ENCODE results near the gene ADD3. TPM values are rescaled to one million over a fixed set of nuclear protein-coding genes. Genes with fewer than 3 reads are reported as not detected.

ADD3 gene
- total and polyA plus RNA-seq, 7 donors: 4.2 to 26.3 (median 10.4) TPM

DNA sequence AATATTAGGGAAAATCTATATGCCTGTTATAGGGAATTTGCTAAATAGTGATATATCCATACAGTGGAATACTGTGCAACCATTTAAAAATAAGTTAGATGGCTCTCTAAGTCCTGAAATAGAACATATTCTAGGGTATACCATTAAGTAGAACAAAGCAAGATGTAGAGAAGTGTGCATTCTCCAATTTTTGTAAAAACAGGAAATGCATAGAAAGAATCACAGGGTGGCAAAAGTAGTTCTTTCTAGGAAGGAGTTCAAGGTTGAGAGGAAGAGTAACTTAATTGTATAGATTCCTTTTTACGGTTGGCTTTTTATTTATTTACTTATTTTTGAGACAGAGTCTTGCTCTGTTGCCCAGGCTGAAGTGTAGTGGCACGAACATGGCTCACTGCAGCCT is 43.7 kb downstream of the ADD3 start:
- Histone ChIP-seq H3K4me3 (no peak overlapping the region), H3K27ac (no peak overlapping the region), H3K27me3 (ENCODE audit: insufficient read depth in 3 of 3, low read length in 2 of 3) (no peaks in the 10 kb centered on the region), H3K36me3 (ENCODE audit: insufficient read depth in 1 of 2, low read depth in 1 of 2) (no peaks in the 10 kb centered on the region), H3K4me1 (no peaks in the 10 kb centered on the region), H3K9me3 (no peaks in the 10 kb centered on the region)
- 90 to 91% (median 91%) methylated on average over 2 of the region's 2 CpGs for WGBS, 3 donors
- no peak for ATAC-seq
- TF ChIP-seq, protein P1, sequence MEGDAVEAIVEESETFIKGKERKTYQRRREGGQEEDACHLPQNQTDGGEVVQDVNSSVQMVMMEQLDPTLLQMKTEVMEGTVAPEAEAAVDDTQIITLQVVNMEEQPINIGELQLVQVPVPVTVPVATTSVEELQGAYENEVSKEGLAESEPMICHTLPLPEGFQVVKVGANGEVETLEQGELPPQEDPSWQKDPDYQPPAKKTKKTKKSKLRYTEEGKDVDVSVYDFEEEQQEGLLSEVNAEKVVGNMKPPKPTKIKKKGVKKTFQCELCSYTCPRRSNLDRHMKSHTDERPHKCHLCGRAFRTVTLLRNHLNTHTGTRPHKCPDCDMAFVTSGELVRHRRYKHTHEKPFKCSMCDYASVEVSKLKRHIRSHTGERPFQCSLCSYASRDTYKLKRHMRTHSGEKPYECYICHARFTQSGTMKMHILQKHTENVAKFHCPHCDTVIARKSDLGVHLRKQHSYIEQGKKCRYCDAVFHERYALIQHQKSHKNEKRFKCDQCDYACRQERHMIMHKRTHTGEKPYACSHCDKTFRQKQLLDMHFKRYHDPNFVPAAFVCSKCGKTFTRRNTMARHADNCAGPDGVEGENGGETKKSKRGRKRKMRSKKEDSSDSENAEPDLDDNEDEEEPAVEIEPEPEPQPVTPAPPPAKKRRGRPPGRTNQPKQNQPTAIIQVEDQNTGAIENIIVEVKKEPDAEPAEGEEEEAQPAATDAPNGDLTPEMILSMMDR (IDR thresholded peaks at IDR 0.05): no peak
- intact Hi-C loops (cut with DNase I): no loop called here
- DNase-seq: no peak

DNA sequence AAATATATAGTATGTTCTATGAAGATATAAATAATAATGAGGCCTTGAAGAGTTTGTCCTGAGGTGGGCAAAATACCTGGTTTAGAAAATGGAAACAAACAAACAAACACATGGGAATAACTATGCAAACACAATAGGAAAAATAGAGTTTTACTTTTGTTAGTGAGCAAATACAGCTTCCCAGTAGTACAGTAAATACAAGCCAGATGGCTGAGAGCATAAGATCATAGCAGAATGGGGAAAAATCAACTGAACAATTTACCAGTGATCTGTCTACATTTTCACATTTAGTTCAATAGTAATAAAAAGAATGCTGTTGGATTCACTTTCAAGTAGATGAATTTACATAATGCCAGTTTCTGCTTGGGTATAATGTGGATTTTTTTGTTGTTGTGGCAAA is 45.1 kb downstream of the ADD3 start:
- Histone ChIP-seq H3K9me3 (no peaks in the 10 kb centered on the region), H3K27me3 (ENCODE audit: insufficient read depth in 3 of 3, low read length in 2 of 3) (no peaks in the 10 kb centered on the region), H3K36me3 (ENCODE audit: insufficient read depth in 1 of 2, low read depth in 1 of 2) (no peaks in the 10 kb centered on the region), H3K4me1 (no peaks in the 10 kb centered on the region), H3K4me3 (no peak overlapping the region), H3K27ac (no peak overlapping the region)
- ATAC-seq (no peak), DNase-seq (no peak)
- intact Hi-C loops (cut with DNase I): no loop called here
- TF ChIP-seq, protein P1 (IDR thresholded peaks at IDR 0.05): no peak

DNA sequence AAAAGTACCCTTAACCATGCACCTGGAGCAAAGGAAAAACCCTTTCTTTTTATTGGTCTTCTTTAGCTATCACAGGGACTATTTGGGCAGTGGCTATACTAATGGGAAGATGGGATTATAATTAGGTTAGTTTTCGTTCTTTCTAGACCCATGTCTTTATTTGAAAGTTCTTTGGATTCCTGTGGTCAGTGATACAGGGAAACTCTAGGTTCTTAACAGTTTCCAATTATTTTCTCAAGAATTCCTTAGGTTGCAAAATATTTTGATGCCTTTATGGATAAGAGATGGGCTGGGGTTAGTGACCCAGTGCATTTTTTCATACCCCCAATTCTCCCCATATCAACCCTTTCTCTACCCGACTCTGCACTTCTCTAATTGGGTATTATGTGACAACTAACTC is 49.0 kb downstream of the ADD3 start:
- H3K27me3 ChIP-seq (ENCODE audit: insufficient read depth in 3 of 3, low read length in 2 of 3): no peaks in the 10 kb centered on the region
- no peak overlapping the region for H3K4me3 ChIP-seq
- H3K27ac ChIP-seq: no peak overlapping the region
- ATAC-seq (no peak), DNase-seq (no peak)
- H3K4me1 ChIP-seq: peaks cover 10% of the 10 kb centered on the region
- no peaks in the 10 kb centered on the region for H3K36me3 ChIP-seq (ENCODE audit: insufficient read depth in 1 of 2, low read depth in 1 of 2)
- intact Hi-C loops (cut with DNase I): no loop called here
- TF ChIP-seq, protein P1 (IDR thresholded peaks at IDR 0.05): no peak
- WGBS, 3 donors: 81 to 89% (median 83%) methylated on average over 2 of the region's 2 CpGs
- H3K9me3 ChIP-seq: no peaks in the 10 kb centered on the region

DNA sequence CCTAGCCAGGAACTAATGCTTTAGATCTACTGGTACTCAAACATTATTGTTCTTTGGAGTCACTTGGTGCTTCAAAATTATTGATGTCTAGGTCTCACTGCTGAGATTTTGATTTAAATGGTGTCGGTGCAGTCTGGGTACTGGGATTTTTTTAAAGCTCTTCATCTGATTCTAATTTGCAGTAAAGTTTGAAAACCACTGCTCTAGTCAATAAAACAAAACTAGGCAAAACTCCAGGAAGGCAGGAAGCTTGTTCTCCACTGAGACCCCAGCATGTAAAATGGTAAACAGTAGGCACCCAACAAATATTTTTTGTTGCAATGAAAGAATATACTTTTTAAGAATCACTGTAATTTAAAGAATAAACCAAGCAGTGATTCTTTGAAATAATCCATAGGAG is 49.7 kb downstream of the ADD3 start:
- TF ChIP-seq, protein P1 (IDR thresholded peaks at IDR 0.05): no peak
- no peak overlapping the region for H3K4me3 ChIP-seq
- H3K27me3 ChIP-seq (ENCODE audit: insufficient read depth in 3 of 3, low read length in 2 of 3): no peaks in the 10 kb centered on the region
- no peaks in the 10 kb centered on the region for H3K36me3 ChIP-seq (ENCODE audit: insufficient read depth in 1 of 2, low read depth in 1 of 2)
- H3K4me1 ChIP-seq: peaks cover 10% of the 10 kb centered on the region
- intact Hi-C loops (cut with DNase I): no loop called here
- H3K9me3 ChIP-seq: no peaks in the 10 kb centered on the region
- DNase-seq (no peak), ATAC-seq (no peak)
- no peak overlapping the region for H3K27ac ChIP-seq
- WGBS, 3 donors: 62 to 78% (median 70%) methylated on average over 1 of the region's 1 CpG

DNA sequence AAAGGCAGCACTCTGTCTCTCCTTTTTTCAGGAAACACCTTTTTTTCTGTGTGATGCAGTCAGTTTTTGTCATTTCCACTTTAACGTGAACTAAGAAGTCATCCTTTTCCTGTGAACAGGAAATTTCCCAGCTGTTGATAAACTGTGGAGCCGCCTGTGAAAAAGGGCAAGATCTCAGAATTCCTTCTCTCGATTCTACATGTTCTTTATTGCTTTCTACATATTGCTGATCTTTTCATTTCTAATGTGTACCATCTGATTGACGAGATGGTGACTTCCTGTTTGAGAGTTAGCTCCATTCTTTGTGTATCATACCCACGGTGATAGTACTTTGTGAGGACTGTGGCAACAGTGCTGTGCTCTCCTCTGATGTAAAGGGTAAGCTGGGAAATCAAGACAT is 50.4 kb downstream of the ADD3 start:
- H3K4me1 ChIP-seq: peaks cover 10% of the 10 kb centered on the region
- no peak overlapping the region for H3K27ac ChIP-seq
- no peaks in the 10 kb centered on the region for H3K9me3 ChIP-seq
- ATAC-seq (no peak), DNase-seq (no peak)
- H3K36me3 ChIP-seq (ENCODE audit: insufficient read depth in 1 of 2, low read depth in 1 of 2): no peaks in the 10 kb centered on the region
- no peaks in the 10 kb centered on the region for H3K27me3 ChIP-seq (ENCODE audit: insufficient read depth in 3 of 3, low read length in 2 of 3)
- intact Hi-C loops (cut with DNase I): no loop called here
- TF ChIP-seq, protein P1 (IDR thresholded peaks at IDR 0.05): no peak
- 58 to 61% (median 61%) methylated on average over 5 of the region's 5 CpGs for WGBS, 3 donors
- no peak overlapping the region for H3K4me3 ChIP-seq

All from psoas muscle (tissue), 8 donors.